ENCODE results near the gene SRD5A1. TPM values are rescaled to one million over a fixed set of nuclear protein-coding genes. Genes with fewer than 3 reads are reported as not detected.

The SRD5A1 gene
- total RNA-seq, 2 donors from 2014 or later: 15.9 to 17.4 TPM

DNA sequence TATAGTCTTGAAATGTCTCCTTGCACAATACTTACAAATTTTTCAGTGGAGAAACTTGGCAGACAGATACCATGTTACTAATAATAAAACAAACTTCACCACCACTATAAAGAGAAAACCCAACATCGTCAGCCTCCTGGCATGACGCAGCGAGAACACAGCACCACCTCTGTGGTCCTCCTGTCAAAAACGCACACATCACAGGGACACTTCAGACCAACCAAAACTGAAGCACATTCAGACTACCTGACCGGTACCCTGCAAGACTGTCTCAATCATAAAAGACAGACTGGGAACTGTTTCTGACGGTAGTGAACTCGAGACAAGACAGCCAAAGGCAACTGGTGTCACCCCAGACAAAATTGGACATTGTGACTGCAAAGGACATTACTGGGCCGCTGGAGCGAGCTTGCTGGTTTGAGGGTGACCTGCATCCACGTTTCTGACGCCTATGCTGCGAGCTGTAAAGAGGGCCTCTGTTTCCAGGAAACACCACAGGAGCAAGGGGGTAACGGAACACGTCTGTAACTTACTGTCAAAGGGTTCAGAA is 34.8 kb upstream of the SRD5A1 start:
- intact Hi-C loops (cut with DNase I): no loop called here

DNA sequence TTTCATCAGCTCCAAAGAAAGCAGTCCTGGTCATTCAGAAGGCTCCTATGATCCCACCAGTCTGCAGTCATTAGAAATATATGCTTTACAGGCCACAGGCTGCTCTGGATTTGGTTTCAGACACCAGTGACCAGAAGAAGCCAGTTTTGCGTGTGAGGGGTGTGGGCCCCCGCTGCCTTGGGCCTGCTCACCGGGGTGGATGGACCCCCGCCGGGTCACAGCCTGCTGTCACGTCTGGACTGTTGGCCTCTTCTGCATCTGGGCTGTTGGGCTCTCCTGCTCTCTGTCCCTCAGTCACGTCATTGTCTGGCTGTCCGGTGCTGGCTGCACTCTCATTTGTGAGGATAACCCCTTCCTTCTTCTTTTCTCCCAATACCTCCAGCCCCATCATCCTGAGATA is 33.5 kb upstream of the SRD5A1 start:
- no peak overlapping the region for H3K9ac ChIP-seq (ENCODE audit: low read depth in 2 of 2, low read length in 2 of 2)
- H3K9me3 ChIP-seq: no peaks in the 10 kb centered on the region
- intact Hi-C loops (cut with DNase I): no loop called here
- DNase-seq: no peak
- H3K27me3 ChIP-seq: no peaks in the 10 kb centered on the region
- no peak overlapping the region for H3K4me3 ChIP-seq
- H3K27ac ChIP-seq: no peak overlapping the region
- H3K4me1 ChIP-seq: no peaks in the 10 kb centered on the region
- TF ChIP-seq, protein P1, sequence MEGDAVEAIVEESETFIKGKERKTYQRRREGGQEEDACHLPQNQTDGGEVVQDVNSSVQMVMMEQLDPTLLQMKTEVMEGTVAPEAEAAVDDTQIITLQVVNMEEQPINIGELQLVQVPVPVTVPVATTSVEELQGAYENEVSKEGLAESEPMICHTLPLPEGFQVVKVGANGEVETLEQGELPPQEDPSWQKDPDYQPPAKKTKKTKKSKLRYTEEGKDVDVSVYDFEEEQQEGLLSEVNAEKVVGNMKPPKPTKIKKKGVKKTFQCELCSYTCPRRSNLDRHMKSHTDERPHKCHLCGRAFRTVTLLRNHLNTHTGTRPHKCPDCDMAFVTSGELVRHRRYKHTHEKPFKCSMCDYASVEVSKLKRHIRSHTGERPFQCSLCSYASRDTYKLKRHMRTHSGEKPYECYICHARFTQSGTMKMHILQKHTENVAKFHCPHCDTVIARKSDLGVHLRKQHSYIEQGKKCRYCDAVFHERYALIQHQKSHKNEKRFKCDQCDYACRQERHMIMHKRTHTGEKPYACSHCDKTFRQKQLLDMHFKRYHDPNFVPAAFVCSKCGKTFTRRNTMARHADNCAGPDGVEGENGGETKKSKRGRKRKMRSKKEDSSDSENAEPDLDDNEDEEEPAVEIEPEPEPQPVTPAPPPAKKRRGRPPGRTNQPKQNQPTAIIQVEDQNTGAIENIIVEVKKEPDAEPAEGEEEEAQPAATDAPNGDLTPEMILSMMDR (IDR thresholded peaks at IDR 0.05): no peak
- peaks cover 25% of the 10 kb centered on the region for H3K36me3 ChIP-seq

More for the DNA sequence above, 34.8 kb upstream of the SRD5A1 start:
- no peak overlapping the region for H3K9ac ChIP-seq (ENCODE audit: low read depth in 2 of 2, low read length in 2 of 2)
- DNase-seq: no peak
- no peak overlapping the region for H3K27ac ChIP-seq
- no peaks in the 10 kb centered on the region for H3K4me1 ChIP-seq
- H3K36me3 ChIP-seq: peaks cover 13% of the 10 kb centered on the region
- H3K9me3 ChIP-seq: no peaks in the 10 kb centered on the region
- TF ChIP-seq, protein P1 (IDR thresholded peaks at IDR 0.05): no peak
- H3K27me3 ChIP-seq: no peaks in the 10 kb centered on the region
- no peak overlapping the region for H3K4me3 ChIP-seq

DNA sequence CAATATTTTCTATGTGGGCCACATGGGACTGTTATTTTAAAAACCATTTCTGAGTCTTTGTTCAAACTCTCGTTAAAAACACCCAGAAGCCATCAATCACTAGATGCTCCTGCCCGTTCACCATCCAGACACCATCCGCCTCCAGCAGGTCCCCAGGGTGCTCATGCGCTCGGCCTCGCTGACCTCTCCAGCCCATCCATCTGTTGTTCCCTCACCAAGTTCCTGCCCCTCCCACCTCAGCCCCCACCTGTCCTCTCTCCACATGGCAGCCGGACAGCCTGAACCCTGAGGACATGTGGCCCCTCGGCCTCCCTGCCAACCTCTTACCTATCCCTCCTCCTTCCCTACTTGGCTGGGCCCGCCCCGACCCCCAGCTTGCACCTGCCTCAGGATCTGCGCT is 32.0 kb upstream of the SRD5A1 start:
- no peak for DNase-seq
- Histone ChIP-seq H3K27ac (no peak overlapping the region), H3K9ac (ENCODE audit: low read depth in 2 of 2, low read length in 2 of 2) (no peak overlapping the region), H3K4me1 (no peaks in the 10 kb centered on the region), H3K9me3 (no peaks in the 10 kb centered on the region), H3K36me3 (peaks cover 30% of the 10 kb centered on the region), H3K27me3 (no peaks in the 10 kb centered on the region), H3K4me3 (no peak overlapping the region)
- intact Hi-C loops (cut with DNase I): no loop called here
- TF ChIP-seq, protein P1 (IDR thresholded peaks at IDR 0.05): no peak

DNA sequence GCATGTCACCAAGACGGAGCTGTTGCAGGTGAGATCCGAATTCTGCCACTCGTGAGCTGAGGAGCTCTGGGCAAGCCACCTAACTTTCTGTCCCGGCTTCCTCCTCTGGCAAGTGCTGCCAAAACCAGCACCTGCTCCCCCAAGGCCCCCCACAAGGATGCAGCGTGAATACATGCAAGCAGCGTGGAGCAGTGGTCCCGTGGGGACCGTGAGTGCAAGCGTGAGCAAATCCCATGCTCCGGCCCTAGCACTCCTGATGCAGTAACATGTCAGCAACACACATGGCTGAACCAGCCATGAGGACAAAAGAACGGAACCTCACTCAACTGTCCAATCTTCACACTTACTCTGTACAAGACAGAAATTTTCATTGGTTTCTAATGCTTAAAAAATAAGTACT is 31.4 kb upstream of the SRD5A1 start:
- no peaks in the 10 kb centered on the region for H3K27me3 ChIP-seq
- intact Hi-C loops (cut with DNase I): no loop called here
- TF ChIP-seq, protein P1 (IDR thresholded peaks at IDR 0.05): no peak
- DNase-seq: no peak
- H3K9ac ChIP-seq (ENCODE audit: low read depth in 2 of 2, low read length in 2 of 2): no peak overlapping the region
- H3K27ac ChIP-seq: no peak overlapping the region
- H3K4me3 ChIP-seq: no peak overlapping the region
- H3K9me3 ChIP-seq: no peaks in the 10 kb centered on the region
- peaks cover 30% of the 10 kb centered on the region for H3K36me3 ChIP-seq
- H3K4me1 ChIP-seq: no peaks in the 10 kb centered on the region

DNA sequence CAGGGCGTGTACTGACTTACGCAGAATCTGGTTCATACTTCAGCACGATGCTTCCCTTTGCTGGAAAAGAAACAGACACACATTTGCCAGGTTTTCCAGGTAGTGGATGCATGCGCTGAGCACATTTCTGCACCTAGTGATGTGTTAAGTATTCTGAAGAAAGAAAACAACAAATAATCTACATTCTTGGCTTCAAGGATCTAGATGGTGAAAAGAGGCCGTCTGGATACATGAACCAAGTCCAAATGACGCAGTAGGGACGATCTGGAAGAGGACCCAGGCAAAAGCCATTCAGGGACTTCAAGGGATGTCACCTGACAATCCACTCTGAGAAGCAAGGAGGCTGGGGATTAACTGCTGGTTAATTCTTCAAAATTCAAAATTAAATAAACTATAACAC is 30.8 kb upstream of the SRD5A1 start:
- Histone ChIP-seq H3K27ac (no peak overlapping the region), H3K4me3 (no peak overlapping the region), H3K36me3 (peaks cover 30% of the 10 kb centered on the region), H3K9ac (ENCODE audit: low read depth in 2 of 2, low read length in 2 of 2) (no peak overlapping the region), H3K27me3 (no peaks in the 10 kb centered on the region), H3K4me1 (no peaks in the 10 kb centered on the region), H3K9me3 (no peaks in the 10 kb centered on the region)
- no peak for DNase-seq
- TF ChIP-seq, protein P1 (IDR thresholded peaks at IDR 0.05): no peak
- intact Hi-C loops (cut with DNase I): no loop called here

All from colonic mucosa (tissue), 4 donors.